Lower leg skin (tissue), 4 donors: ENCODE results near the gene PALLD. TPM values are rescaled to one million over a fixed set of nuclear protein-coding genes. Genes with fewer than 3 reads are reported as not detected.

ENCODE experiments used
- DNase-seq, 2 donors: peaks; one replicate each; pipeline ENCODE4 v3.0.0-alpha.2; 2019; ENCODE audit warnings: low spot score in 2 of 2
- H3K4me3 ChIP-seq: fragments of 200-600 bp; sonication (generic); 2 replicates; pipeline ENCODE4 v1.5.1; 2017; ENCODE audit warnings: mild to moderate bottlenecking, low read depth; ENCODE audit not compliant: poor library complexity, severe bottlenecking
- CTCF ChIP-seq, 3 donors: fragments of 450-650 bp; IDR thresholded peaks; one replicate each; pipeline ENCODE4 v1.5.1; 2016; ENCODE audit warnings: antibody characterized with exemption in 3 of 3, mild to moderate bottlenecking in 3 of 3, moderate library complexity in 2 of 3
- POLR2A ChIP-seq, 2 donors: fragments of 450-650 bp; IDR thresholded peaks; one replicate each; pipeline ENCODE4 v1.6.1; 2016 to 2017; ENCODE audit warnings: antibody characterized with exemption in 2 of 2, mild to moderate bottlenecking in 1 of 2, moderate library complexity in 1 of 2
- WGBS, 2 donors: methylation state at CpG; one replicate each; pipeline ENCODE4 v1.1.5; 2018; 5-methylcytosine and 5-hydroxymethylcytosine counted together
- intact Hi-C: fragments of 100-400 bp; cut with DNase I; formaldehyde crosslinking; loops from one replicate; pipeline ENCODE4 v1.15.0; 2023; ENCODE audit warnings: low total_unique reads
- total RNA-seq, 4 donors: library from RNA; depleted of rRNA; stranded (reverse); fragments of >200 nt; gene quantifications; one replicate each; pipeline ENCODE4 v1.1.0, GENCODE V29; 2016

The PALLD gene
- total RNA-seq, 4 donors from 2014 or later = 46.1 to 103 (median 77.6) TPM

- intact Hi-C loops = no loop called here
- no peak overlapping the region for H3K4me3 ChIP-seq
- 87 to 91% methylated on average over 2 of the region's 2 CpGs for WGBS, 2 donors
- DNase-seq = no peak
- TF ChIP-seq CTCF (IDR thresholded peaks at IDR 0.05) (no peak), POLR2A (IDR thresholded peaks at IDR 0.05) (no peak)
Observed at GRCh38 chr4:168955674-168956073, 458.8 kb downstream of the PALLD start.

- H3K4me3 ChIP-seq = no peak overlapping the region
- 90 to 97% methylated on average over 5 of the region's 5 CpGs for WGBS, 2 donors
- TF ChIP-seq POLR2A (IDR thresholded peaks at IDR 0.05) (no peak), CTCF (IDR thresholded peaks at IDR 0.05) (no peak)
- intact Hi-C loops = no loop called here
- DNase-seq = no peak
Observed at GRCh38 chr4:168960716-168961115, 463.9 kb downstream of the PALLD start.

- intact Hi-C loops = no loop called here
- H3K4me3 ChIP-seq = no peak overlapping the region
- DNase-seq = no peak
- no peak for TF ChIP-seq CTCF (IDR thresholded peaks at IDR 0.05)
- TF ChIP-seq POLR2A (IDR thresholded peaks at IDR 0.05) = no peak
- WGBS, 2 donors = 91 to 96% methylated on average over 4 of the region's 4 CpGs
Observed at GRCh38 chr4:168972596-168972995, 475.7 kb downstream of the PALLD start.

Other genes starting within 250 kb of the PALLD start
- 10 to 100 TPM in 2 of 4 donors, 1 to 10 TPM in 2; 6.6 to 23.8 (median 10.9) TPM for gene DDX60, start 178.3 kb upstream of the PALLD start, total RNA-seq
- gene DDX60L, start 16.6 kb upstream of the PALLD start, total RNA-seq = 1 to 10 TPM; 2.6 to 9.3 (median 4.4) TPM